Uterus (tissue), 4 donors: ENCODE results near the gene IFI27. TPM values are rescaled to one million over a fixed set of nuclear protein-coding genes. Genes with fewer than 3 reads are reported as not detected.

Experiments used
- DNase-seq, 2 donors: peaks; one replicate each; pipeline ENCODE4 v3.0.0-alpha.2; 2019 to 2020
- H3K27ac ChIP-seq, 2 donors: fragments of 200-600 bp; sonication (generic); 1 replicate in 1 of 2; 2 replicates in 1 of 2; pipeline ENCODE4 v1.5.1; 2016 to 2018
- H3K27me3 ChIP-seq, 2 donors: fragments of 200-600 bp; sonication (generic); one replicate each; pipeline ENCODE4 v1.5.1; 2018 to 2019; ENCODE audit warnings: control low read depth in 1 of 2
- H3K36me3 ChIP-seq, 2 donors: fragments of 200-600 bp; sonication (generic); one replicate each; pipeline ENCODE4 v1.5.1; 2019; ENCODE audit warnings: control low read depth in 1 of 2
- H3K4me1 ChIP-seq, 2 donors: fragments of 200-600 bp; sonication (generic); one replicate each; pipeline ENCODE4 v1.5.1; 2018 to 2019; ENCODE audit warnings: control low read depth in 1 of 2
- H3K4me3 ChIP-seq, 2 donors: fragments of 200-600 bp; sonication (generic); 1 replicate in 1 of 2; 2 replicates in 1 of 2; pipeline ENCODE4 v1.5.1; 2018 to 2019; ENCODE audit warnings: mild to moderate bottlenecking in 1 of 2
- H3K9me3 ChIP-seq, 2 donors: fragments of 200-600 bp; sonication (generic); one replicate each; pipeline ENCODE4 v1.5.1; 2019; ENCODE audit warnings: control low read depth in 1 of 2
- POLR2A ChIP-seq, 2 donors: fragments of 450-650 bp; IDR thresholded peaks; one replicate each; pipeline ENCODE4 v1.6.1; 2016; ENCODE audit warnings: antibody characterized with exemption in 2 of 2, mild to moderate bottlenecking in 1 of 2, moderate library complexity in 1 of 2
- intact Hi-C: fragments of 100-400 bp; cut with DNase I; formaldehyde crosslinking; loops from one replicate; pipeline ENCODE4 v1.15.1; 2023; ENCODE audit warnings: low total_unique reads
- total RNA-seq, 4 donors: library from RNA; depleted of rRNA in 3 of 4; stranded (reverse); fragments of >200 nt in 3 of 4; gene quantifications; one replicate each; pipeline versions ENCODE4 v1.1.0 to v1.2.4, GENCODE V29; 2014 to 2023
- TF ChIP-seq, protein P1 (sequence below), 4 experiments: fragments of 200-600 bp in 2 of 4; fragments of 450-650 bp in 2 of 4; sonication (generic) in 2 of 4; IDR thresholded peaks; one replicate each; pipeline ENCODE4 v1.5.1; 2016 to 2019; ENCODE audit warnings: antibody characterized with exemption in 4 of 4, mild to moderate bottlenecking in 2 of 4, moderate library complexity in 1 of 4
- donor health status: DM: yes; HTN: yes; CAD: no.

IFI27 gene
- total RNA-seq, 4 donors from 2014 or later = 5.6 to 390 (median 196) TPM

DNA sequence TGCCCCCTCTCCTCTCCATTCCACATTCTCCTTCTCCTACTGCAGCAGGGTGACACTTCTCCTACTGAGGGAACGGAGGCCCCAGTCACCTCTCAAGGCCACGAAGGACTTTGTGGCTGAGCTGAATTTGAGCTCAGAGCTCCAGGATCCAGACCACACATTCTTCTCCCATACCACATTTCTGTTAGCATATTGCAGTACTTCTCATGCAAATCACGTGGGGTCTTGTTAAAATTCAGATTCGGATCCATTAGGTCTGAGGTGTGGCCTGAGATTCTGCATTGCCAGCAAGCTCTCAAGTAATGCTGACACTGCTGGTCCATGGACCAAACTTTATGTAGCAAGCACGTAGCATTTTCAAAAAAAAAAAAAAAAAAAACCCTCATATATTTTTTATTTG is 28.5 kb downstream of the IFI27 start:
- TF ChIP-seq, protein P1, sequence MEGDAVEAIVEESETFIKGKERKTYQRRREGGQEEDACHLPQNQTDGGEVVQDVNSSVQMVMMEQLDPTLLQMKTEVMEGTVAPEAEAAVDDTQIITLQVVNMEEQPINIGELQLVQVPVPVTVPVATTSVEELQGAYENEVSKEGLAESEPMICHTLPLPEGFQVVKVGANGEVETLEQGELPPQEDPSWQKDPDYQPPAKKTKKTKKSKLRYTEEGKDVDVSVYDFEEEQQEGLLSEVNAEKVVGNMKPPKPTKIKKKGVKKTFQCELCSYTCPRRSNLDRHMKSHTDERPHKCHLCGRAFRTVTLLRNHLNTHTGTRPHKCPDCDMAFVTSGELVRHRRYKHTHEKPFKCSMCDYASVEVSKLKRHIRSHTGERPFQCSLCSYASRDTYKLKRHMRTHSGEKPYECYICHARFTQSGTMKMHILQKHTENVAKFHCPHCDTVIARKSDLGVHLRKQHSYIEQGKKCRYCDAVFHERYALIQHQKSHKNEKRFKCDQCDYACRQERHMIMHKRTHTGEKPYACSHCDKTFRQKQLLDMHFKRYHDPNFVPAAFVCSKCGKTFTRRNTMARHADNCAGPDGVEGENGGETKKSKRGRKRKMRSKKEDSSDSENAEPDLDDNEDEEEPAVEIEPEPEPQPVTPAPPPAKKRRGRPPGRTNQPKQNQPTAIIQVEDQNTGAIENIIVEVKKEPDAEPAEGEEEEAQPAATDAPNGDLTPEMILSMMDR (IDR thresholded peaks at IDR 0.05) = no peak
- no peak for TF ChIP-seq POLR2A (IDR thresholded peaks at IDR 0.05)
- Histone ChIP-seq H3K4me3 (no peak overlapping the region), H3K27me3 (no peaks in the 10 kb centered on the region), H3K4me1 (no peaks in the 10 kb centered on the region), H3K27ac (no peak overlapping the region), H3K36me3 (no peaks in the 10 kb centered on the region), H3K9me3 (no peaks in the 10 kb centered on the region)
- no peak for DNase-seq
- intact Hi-C loops = no loop called here

DNA sequence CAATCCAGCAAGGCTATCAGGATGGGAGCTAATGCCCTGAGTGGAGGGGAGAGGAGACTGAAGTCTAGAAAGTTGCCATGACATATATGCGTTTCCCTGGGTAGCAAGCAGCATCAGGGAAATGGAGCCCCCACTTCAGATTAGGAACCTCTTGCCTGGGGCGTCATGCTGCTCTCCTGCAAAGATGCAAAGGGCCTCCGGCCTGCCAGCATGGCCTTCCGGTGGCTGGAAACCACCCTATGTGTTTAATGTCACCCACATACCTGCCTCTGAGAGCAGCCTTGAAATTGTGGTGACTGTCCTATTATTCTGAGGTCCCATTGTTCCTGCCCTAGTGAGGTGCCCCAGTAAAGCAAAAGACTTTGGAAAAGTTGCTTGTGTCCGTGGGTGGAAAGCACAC is 28.9 kb downstream of the IFI27 start:
- H3K27ac ChIP-seq = no peak overlapping the region
- H3K36me3 ChIP-seq = no peaks in the 10 kb centered on the region
- no peak overlapping the region for H3K4me3 ChIP-seq
- no peaks in the 10 kb centered on the region for H3K4me1 ChIP-seq
- intact Hi-C loops = no loop called here
- TF ChIP-seq POLR2A (IDR thresholded peaks at IDR 0.05) = no peak
- TF ChIP-seq, protein P1 (IDR thresholded peaks at IDR 0.05) = no peak
- H3K9me3 ChIP-seq = no peaks in the 10 kb centered on the region
- H3K27me3 ChIP-seq = no peaks in the 10 kb centered on the region
- DNase-seq = no peak

DNA sequence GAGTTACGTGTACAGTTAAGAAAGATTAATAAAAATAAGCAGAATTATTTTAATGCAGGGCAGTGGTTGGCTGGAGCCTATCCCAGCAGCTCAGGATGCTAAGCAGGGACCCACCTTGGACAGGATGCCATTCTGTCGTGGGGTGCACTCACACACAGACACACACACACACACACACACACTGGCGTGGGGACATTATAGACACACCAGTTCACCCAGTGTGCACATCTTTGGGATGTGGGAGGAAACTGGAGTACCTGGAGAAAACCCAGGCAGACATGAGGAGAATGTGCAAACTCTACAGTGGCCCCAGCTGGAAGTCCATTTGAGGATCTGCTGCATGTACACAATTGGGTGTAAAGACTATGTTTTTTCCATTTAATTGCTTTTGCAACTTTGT is 31.7 kb downstream of the IFI27 start:
- Histone ChIP-seq H3K9me3 (no peaks in the 10 kb centered on the region), H3K36me3 (no peaks in the 10 kb centered on the region), H3K27me3 (no peaks in the 10 kb centered on the region), H3K27ac (no peak overlapping the region), H3K4me1 (no peaks in the 10 kb centered on the region), H3K4me3 (no peak overlapping the region)
- DNase-seq = no peak
- no peak for TF ChIP-seq POLR2A (IDR thresholded peaks at IDR 0.05)
- TF ChIP-seq, protein P1 (IDR thresholded peaks at IDR 0.05) = no peak
- intact Hi-C loops = no loop called here

DNA sequence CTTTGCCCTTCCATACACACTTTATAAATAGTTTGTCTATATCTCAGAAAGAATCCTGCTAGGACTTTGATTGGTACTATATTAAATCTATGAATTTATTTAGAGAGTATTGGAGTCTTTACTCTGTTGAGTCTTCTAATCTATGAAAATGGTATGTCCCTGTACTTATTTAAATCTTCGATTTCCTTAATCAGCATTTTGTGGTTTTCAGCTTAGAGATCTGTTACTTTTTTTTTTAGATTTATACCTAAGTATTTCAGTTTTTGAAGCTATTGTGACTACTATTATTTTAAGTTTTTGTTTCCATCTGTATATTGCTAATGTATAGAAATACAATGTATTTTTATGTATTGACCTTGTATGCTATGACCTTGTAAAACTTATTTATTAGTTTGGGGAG is 32.3 kb downstream of the IFI27 start:
- intact Hi-C loops = no loop called here
- H3K27ac ChIP-seq = no peak overlapping the region
- no peak overlapping the region for H3K4me3 ChIP-seq
- H3K9me3 ChIP-seq = no peaks in the 10 kb centered on the region
- TF ChIP-seq, protein P1 (IDR thresholded peaks at IDR 0.05) = no peak
- TF ChIP-seq POLR2A (IDR thresholded peaks at IDR 0.05) = no peak
- no peaks in the 10 kb centered on the region for H3K27me3 ChIP-seq
- no peaks in the 10 kb centered on the region for H3K4me1 ChIP-seq
- no peak for DNase-seq
- no peaks in the 10 kb centered on the region for H3K36me3 ChIP-seq

- intact Hi-C loops = no loop called here
- no peak for DNase-seq
- H3K9me3 ChIP-seq = no peaks in the 10 kb centered on the region
- H3K27me3 ChIP-seq = no peaks in the 10 kb centered on the region
- no peak overlapping the region for H3K4me3 ChIP-seq
- H3K4me1 ChIP-seq = no peaks in the 10 kb centered on the region
- TF ChIP-seq, protein P1 (IDR thresholded peaks at IDR 0.05) = no peak
- TF ChIP-seq POLR2A (IDR thresholded peaks at IDR 0.05) = no peak
- no peak overlapping the region for H3K27ac ChIP-seq
- H3K36me3 ChIP-seq = no peaks in the 10 kb centered on the region
Measured at GRCh38 chr14:94143239-94143638, 32.7 kb downstream of the IFI27 start.
